Upper lobe of left lung (tissue), 6 donors: Measurements from ENCODE around the gene BIRC6. TPM values are rescaled to one million over a fixed set of nuclear protein-coding genes. Genes with fewer than 3 reads are reported as not detected.
"Not testable (repeated sequence)": the region's sequence is repeated elsewhere in the genome, so short reads cannot be mapped to it uniquely, and the experiment has no call there.

Experiments used
- ATAC-seq, 2 donors: fragments of 200-7000 bp; cut with Tn5 transposase; one replicate each; pipeline ENCODE4 v1.9.1; 2022; ENCODE audit warnings: mild to moderate bottlenecking in 2 of 2, moderate library complexity in 2 of 2; ENCODE audit not compliant: low FRiP score in 2 of 2
- DNase-seq, 2 donors: peaks; one replicate each; pipeline ENCODE4 v3.0.0-alpha.2; 2019 to 2020
- H3K27ac ChIP-seq, 4 donors: fragments of 200-600 bp; sonication (generic); one replicate each; pipeline ENCODE4 v1.5.1; 2016 to 2019
- H3K27me3 ChIP-seq, 4 donors: fragments of 200-600 bp; sonication (generic); one replicate each; pipeline ENCODE4 v1.5.1; 2017 to 2019
- H3K36me3 ChIP-seq, 4 donors: fragments of 200-600 bp; sonication (generic); one replicate each; pipeline ENCODE4 v1.5.1; 2016 to 2019
- H3K4me1 ChIP-seq, 4 donors: fragments of 200-600 bp; sonication (generic); one replicate each; pipeline ENCODE4 v1.5.1; 2018 to 2019
- H3K4me3 ChIP-seq, 4 donors: fragments of 200-600 bp; sonication (generic); one replicate each; pipeline ENCODE4 v1.5.1; 2017 to 2019; ENCODE audit warnings: mild to moderate bottlenecking in 2 of 4, moderate library complexity in 1 of 4
- H3K9me3 ChIP-seq, 4 donors: fragments of 200-600 bp; sonication (generic); one replicate each; pipeline ENCODE4 v1.5.1; 2018 to 2019
- CTCF ChIP-seq, 6 experiments: fragments of 450-650 bp in 4 of 6; fragments of 200-600 bp in 2 of 6; sonication (generic) in 2 of 6; IDR thresholded peaks; one replicate each; pipeline ENCODE4 v1.5.1; 2016 to 2019; ENCODE audit warnings: antibody characterized with exemption in 6 of 6
- EP300 ChIP-seq, 4 donors: sonication (generic); formaldehyde crosslinking; IDR thresholded peaks; one replicate each; pipeline ENCODE4 v1.5.1; 2017; ENCODE audit warnings: antibody characterized with exemption in 4 of 4, control low read depth in 2 of 4
- POLR2A ChIP-seq, 4 donors: fragments of 450-650 bp; IDR thresholded peaks; one replicate each; pipeline ENCODE4 v1.5.1; 2016 to 2017; ENCODE audit warnings: antibody characterized with exemption in 4 of 4, mild to moderate bottlenecking in 2 of 4
- POLR2AphosphoS5 ChIP-seq, 2 donors: sonication (generic); formaldehyde crosslinking; IDR thresholded peaks; one replicate each; pipeline ENCODE4 v1.5.1; 2017; ENCODE audit warnings: antibody characterized with exemption in 2 of 2
- WGBS, 2 donors: methylation state at CpG; one replicate each; pipeline ENCODE4 v1.1.5; 2017 to 2018; 5-methylcytosine and 5-hydroxymethylcytosine counted together
- total RNA-seq, 6 donors: library from RNA; depleted of rRNA in 4 of 6; stranded (reverse); fragments of >200 nt in 4 of 6; gene quantifications; one replicate each; pipeline versions ENCODE4 v1.1.0 to v1.2.1, GENCODE V29; 2016 to 2021
- donor health status: DM: no; HTN: no; CAD: no; lungs with moderate emphysema.
- donor health status: DM: no; HTN: yes; CAD: no; lungs with severe emphysema.

Gene BIRC6
- total RNA-seq, 6 donors from 2014 or later: 60.4 to 198 (median 101) TPM

GRCh38 chr2:32366595-32366994, 9.8 kb downstream of the BIRC6 start:
- DNase-seq (no peak), ATAC-seq (no peak)
- no peaks in the 10 kb centered on the region for H3K36me3 ChIP-seq
- H3K4me3 ChIP-seq: no peak overlapping the region
- no peak overlapping the region for H3K27ac ChIP-seq
- 86 to 100% methylated on average over 2 of the region's 2 CpGs for WGBS, 2 donors
- peaks cover 18 to 42% (median 35%) of the 10 kb centered on the region in 4 donors for H3K4me1 ChIP-seq
- TF ChIP-seq EP300 (IDR thresholded peaks at IDR 0.05): no peak
- TF ChIP-seq POLR2AphosphoS5 (IDR thresholded peaks at IDR 0.05): no peak
- no peak for TF ChIP-seq CTCF (IDR thresholded peaks at IDR 0.05)
- TF ChIP-seq POLR2A (IDR thresholded peaks at IDR 0.05): no peak
- no peaks in the 10 kb centered on the region for H3K27me3 ChIP-seq
- no peaks in the 10 kb centered on the region for H3K9me3 ChIP-seq

GRCh38 chr2:32369222-32369621, 12.4 kb downstream of the BIRC6 start:
- no peak for DNase-seq
- no peak overlapping the region for H3K27ac ChIP-seq
- H3K36me3 ChIP-seq: peaks cover 0 to 5% (median 0%) of the 10 kb centered on the region in 4 donors
- TF ChIP-seq EP300 (IDR thresholded peaks at IDR 0.05) (no peak), POLR2AphosphoS5 (IDR thresholded peaks at IDR 0.05) (no peak), CTCF (IDR thresholded peaks at IDR 0.05) (no peak), POLR2A (IDR thresholded peaks at IDR 0.05) (no peak)
- no peak overlapping the region for H3K4me3 ChIP-seq
- H3K9me3 ChIP-seq: no peaks in the 10 kb centered on the region
- H3K27me3 ChIP-seq: no peaks in the 10 kb centered on the region
- WGBS, 2 donors: 97 to 98% methylated on average over 9 of the region's 9 CpGs
- ATAC-seq: no peak
- peaks cover 18 to 32% (median 24%) of the 10 kb centered on the region in 4 donors for H3K4me1 ChIP-seq

GRCh38 chr2:32370942-32371341, 14.1 kb downstream of the BIRC6 start:
- not testable (repeated sequence) for H3K9me3 ChIP-seq, H3K27me3 ChIP-seq, H3K4me3 ChIP-seq, H3K27ac ChIP-seq, DNase-seq, H3K36me3 ChIP-seq, ATAC-seq
- H3K4me1 ChIP-seq: peaks cover 11 to 25% (median 15%) of the 10 kb centered on the region in 4 donors
- WGBS, 2 donors: 92 to 97% methylated on average over 5 of the region's 5 CpGs

GRCh38 chr2:32372519-32373182, 15.8 kb downstream of the BIRC6 start:
- no peak overlapping the region for H3K4me3 ChIP-seq
- H3K9me3 ChIP-seq: no peaks in the 10 kb centered on the region
- 77 to 89% methylated on average over 3 of the region's 3 CpGs for WGBS, 2 donors
- ATAC-seq (no peak), DNase-seq (no peak)
- no peaks in the 10 kb centered on the region for H3K27me3 ChIP-seq
- peaks cover 0 to 5% (median 0%) of the 10 kb centered on the region in 4 donors for H3K36me3 ChIP-seq
- no peak for TF ChIP-seq POLR2A (IDR thresholded peaks at IDR 0.05)
- TF ChIP-seq EP300 (IDR thresholded peaks at IDR 0.05): no peak
- TF ChIP-seq CTCF (IDR thresholded peaks at IDR 0.05): no peak
- TF ChIP-seq POLR2AphosphoS5 (IDR thresholded peaks at IDR 0.05): no peak
- peaks cover 7 to 34% (median 17%) of the 10 kb centered on the region in 4 donors for H3K4me1 ChIP-seq
- no peak overlapping the region for H3K27ac ChIP-seq

GRCh38 chr2:32375228-32375892, 18.5 kb downstream of the BIRC6 start:
- Histone ChIP-seq H3K9me3 (no peaks in the 10 kb centered on the region), H3K27me3 (no peaks in the 10 kb centered on the region), H3K4me3 (no peak overlapping the region), H3K27ac (no peak overlapping the region), H3K36me3 (peaks cover 0 to 5% (median 0%) of the 10 kb centered on the region in 4 donors), H3K4me1 (peaks cover 5 to 23% (median 12%) of the 10 kb centered on the region in 4 donors)
- 93 to 95% methylated on average over 12 of the region's 12 CpGs for WGBS, 2 donors
- ATAC-seq (no peak), DNase-seq (no peak)
- no peak for TF ChIP-seq EP300 (IDR thresholded peaks at IDR 0.05)
- no peak for TF ChIP-seq CTCF (IDR thresholded peaks at IDR 0.05)
- TF ChIP-seq POLR2AphosphoS5 (IDR thresholded peaks at IDR 0.05): no peak
- no peak for TF ChIP-seq POLR2A (IDR thresholded peaks at IDR 0.05)
